HG02678 (cell line): ENCODE data around the gene MECP2.

Source experiments
- ATAC-seq: cut with Tn5 transposase; IDR thresholded peaks from one replicate; pipeline ENCODE4 v1.9.1; 2021; ENCODE audit warnings: mild to moderate bottlenecking, moderate library complexity; ENCODE audit not compliant: unreplicated experiment

The MECP2 gene

DNA sequence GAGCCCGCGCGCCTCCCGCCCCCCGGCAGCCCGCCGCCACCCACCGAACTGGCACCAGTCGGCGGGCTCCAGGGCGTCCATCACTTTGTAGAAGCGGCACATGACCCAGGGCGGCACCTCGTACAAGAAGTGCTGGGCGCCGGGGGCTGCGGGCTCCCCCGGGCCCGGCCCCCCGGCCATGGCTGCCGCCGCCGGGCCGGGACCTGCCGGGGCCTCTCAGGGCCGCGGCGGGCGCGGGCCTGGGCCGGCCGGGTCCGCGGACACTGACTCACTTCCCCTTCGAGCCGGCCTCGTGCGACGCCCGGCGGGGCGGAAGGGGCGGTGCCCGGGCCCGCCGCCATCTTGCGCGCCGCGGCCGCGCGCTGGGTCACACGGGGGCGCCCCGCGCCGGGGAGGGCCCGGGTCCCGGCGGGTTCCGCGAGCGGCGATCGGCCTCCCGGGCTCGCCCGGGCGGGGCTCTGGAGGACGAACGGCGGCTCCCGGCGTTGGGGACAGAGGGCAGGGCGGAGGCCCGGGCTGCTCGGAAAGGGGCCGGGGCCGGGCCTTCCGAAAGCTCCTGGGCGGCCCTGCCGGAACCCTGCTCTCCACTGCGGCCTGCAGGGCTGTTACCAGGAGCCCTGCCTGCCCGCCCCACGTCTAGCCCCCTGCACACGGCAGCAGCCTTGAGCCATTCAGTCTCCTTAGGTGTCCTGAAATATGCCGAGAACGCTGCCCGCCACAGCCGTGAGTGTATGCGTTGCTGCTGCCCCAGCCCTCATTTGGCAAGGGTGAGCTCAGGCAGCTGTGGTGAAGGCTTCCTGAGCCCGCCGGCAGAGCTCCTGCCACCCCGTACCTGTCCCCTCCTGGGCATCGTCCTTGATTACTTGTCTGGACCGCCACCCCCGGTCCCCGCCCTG lies 77.6 kb downstream of the MECP2 start, which contains the start of gene IRAK1:
Gene IRAK1, minus strand, starts transcription at position 270 of the 896 bp plus-strand sequence. Its CDS starts 90 bp downstream, at position 180.
- peak; percentile 78 for ATAC-seq

DNA sequence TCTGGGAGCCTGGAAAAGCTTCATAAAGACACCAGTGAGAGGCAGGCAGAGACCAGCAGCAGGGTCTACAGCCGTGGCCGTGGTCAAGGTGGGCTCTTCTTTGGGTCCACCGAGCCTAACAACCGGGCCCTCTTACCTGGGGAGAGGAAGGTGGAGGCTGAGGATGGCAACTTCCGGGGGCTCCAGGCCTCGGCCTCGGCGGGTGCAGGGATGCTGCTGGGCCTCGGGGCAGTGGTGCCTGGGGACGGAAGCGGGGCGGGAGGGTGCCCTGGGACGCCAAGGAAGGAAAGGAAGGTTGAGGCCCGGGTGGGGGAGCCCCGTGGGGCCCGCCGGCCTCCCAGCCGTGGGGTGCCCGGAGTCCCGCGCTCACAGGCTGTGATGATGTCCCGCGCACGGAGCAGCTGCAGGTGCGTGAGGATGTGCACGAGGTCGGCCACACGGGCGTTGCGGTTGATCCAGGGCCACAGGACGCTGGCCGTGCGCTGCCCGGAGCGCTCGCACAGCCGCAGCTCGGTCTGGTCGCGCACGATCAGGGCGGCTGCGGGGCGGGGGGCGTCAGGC lies 78.4 kb downstream of the MECP2 start:
- ATAC-seq, result no peak

DNA sequence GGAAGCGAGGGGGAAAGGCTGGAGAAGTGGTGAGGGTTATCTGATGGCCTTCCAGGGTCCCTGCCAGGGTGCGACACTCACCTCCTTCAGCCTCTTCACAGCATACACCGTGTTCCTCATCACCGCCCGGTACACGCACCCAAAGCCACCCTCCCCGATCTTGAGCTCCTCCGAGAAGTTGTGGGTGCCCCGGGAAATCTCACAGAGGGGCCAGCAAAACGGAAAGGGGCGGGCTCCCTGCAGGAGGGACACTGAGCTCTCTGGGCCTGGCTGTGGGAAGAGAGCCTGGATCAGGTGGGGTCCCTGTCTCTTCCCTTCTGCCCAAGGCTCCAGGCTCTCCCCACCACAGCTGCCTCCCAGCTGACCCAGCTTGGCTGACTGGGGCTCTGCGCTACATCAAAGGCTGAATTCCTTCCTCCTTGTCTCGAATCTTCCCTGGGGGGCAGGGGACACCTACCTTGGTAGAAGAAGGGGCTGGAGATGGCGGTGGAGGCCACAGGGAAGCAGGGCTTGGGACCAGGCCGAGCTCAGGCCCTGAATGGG lies 78.9 kb downstream of the MECP2 start:
- ATAC-seq, result no peak

DNA sequence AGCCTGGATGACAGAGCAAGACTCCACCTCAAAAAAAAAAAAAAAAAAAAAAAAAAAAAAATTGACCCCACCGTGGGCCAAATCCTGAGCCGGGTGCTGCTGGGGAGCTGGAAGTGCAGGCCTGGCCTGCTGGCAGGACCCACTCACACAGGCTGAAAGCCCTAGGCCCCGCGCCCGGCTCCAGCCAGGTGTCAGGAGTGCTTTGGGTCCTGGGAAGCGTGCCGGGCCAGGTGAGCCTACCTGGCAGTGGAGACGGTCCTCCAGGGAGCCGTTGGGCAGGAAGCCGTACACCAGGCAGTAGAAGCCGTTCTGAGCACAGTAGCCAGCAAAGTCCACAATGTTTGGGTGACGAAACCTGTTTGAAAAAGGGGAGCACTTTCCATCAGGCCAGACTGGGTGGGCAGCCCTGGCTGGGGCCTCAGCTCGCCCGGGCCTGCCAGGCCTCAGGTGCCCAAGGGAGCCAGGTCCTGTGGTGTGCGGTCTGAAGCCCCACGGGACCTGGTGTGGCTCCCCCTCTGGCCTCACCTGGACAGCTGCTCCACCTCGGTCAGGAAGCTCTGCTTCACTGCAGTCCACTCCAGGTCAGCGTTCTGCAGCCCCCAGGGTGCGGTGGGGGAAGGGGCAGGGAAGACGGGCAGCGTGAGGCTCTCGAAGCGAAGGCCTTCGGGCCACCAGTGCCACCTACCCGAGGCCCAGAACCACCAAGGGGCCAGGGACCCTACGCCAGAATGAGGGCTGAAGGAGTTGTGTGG lies 79.6 kb downstream of the MECP2 start:
- no peak for ATAC-seq

DNA sequence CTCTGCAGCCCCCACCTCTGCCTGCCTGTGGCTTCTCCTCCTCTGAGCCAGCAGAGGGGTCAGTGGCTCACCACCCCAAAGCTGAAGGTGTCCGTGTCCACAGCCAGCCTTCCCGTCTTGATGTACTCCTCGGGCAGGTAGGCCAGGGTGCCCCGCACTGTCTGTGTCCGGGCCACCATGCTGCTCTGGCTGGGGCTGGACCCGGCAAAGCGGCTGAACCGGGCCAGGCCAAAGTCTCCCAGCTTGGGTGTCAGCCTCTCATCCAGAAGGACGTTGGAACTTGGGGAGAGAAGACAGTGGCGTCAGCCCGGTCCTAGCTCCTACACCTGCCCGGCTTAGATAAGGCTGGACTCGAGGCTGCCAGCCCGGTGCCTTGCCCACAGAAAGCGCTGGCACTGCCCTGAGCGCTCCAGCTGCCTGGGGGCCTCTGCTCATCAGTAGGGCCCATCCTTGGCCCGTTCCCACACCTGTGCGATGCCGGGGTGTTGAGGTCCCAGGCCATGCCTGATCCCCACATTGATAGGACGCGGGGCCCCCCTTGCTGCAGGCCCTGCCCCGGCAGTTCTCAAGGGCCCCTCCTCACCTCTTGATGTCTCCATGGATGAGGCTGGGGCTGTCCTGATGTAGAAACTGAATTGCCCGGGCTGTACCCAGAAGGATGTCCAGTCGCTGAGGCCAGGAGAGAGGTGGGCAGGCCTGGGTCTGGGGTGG lies 81.0 kb downstream of the MECP2 start:
- no peak for ATAC-seq

DNA sequence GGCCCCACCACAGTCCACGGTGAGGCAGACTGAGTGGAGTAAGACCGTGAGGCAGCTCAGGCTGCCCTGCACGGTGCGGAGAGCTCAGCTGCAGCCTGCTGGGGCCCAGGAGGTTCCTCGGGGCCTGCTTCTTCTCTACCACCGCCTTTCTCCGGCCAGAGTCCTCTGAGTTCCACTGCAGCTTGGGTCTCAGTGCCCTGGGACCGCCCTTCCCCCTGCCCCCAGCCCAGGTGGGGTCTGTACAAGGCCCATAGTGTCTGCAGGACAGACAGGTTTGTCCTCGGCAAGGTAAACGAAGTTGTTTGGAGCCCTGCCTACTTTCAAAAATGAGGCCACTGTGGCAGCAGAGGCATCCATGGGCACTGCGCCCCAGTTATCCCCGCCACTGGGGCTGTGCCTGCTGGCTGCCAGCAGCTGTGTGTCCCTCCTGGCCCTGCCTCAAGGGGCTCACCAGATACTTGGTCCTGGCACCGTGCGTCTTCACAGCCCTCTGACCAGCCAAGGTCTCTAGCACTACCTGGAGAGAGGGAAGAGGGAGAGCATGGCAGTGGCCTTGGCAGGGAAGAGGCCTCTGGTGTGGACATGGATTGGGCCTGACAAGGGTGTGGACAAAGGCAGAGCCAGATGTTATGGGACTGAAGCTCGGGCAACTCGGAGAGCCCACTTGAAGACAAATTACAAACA lies 81.8 kb downstream of the MECP2 start:
- ATAC-seq, result no peak

DNA sequence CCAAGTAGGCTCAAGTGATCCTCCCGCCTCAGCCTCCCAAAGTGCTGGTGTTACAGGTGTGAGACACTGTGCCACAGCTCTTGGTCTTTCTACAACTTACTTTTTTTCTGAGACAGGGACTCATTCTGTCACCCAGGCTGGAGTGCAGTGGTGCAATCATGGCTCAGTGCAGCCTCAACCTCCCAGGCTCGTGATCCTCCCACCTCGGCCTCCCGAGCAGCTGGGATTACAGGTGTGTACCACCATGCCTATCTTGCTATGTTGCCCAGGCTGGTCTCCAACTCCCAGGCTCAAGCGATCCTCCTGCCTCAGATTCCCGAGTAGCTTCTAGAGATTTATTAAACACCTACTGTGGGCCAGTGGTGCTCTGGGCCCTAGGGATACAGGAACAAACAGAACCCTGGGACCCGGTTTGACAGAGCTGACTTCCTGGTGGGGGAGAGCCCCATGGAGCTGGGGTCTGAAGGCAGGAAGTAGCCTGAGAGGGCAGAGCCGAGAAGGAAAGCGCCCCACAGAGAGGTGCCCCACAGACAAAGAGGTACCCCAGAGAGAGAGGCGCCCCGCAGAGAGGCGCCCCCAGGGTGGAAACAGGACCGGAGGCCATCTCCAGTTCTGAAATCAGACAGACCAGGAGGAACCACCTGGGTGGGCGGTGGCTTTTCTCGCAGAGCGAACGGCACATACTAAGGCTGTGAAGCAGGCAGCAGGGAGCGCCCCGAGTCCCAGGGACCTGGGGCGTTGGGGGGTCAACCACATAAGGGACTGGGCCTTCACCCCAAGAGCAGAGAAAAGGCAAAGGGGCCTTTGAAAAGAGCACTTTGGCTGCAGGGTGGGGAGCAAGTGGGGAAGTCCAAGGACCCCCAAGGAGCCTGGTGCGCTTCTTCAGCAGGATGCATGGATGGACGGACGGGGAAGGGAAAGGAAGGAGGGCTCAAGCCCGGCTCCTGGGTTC lies 82.8 kb downstream of the MECP2 start:
- ATAC-seq, result no peak

DNA sequence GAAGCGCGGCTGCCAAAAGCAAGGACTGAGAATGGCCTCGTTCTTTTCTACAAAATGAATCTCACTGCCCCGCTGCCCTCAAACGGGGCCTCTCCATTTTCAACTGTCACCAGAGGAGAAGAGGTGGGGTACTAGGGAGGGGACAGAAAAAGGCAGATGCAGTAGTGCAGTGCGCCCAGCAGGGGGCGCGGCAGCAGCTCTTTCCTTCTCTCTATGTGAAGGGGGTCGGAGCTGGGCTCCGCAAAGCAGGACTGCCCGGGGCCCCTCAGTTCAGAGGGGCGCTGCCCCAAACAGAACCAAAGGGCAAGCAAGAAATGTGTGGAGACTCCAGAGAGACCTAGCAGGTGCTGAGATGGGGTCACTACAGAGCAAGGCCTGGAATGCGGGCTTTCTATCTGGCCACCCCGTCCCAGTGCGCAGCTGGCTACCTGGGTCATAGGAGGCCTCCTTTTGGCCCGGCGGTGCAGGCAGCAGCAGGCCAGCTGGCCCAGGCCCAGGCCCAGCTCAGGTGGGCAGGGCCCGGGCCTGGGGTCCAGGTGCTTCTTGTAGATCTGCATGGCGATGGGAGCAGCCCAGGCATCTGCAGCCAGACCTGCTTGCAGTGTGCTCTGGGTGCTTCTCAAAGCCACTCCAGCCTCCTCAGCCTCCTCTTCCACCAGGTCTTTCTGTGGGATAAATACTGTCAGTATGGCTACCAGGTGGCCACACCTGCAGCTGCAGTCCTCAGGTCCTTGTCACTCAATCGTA lies 83.7 kb downstream of the MECP2 start:
- no peak for ATAC-seq

DNA sequence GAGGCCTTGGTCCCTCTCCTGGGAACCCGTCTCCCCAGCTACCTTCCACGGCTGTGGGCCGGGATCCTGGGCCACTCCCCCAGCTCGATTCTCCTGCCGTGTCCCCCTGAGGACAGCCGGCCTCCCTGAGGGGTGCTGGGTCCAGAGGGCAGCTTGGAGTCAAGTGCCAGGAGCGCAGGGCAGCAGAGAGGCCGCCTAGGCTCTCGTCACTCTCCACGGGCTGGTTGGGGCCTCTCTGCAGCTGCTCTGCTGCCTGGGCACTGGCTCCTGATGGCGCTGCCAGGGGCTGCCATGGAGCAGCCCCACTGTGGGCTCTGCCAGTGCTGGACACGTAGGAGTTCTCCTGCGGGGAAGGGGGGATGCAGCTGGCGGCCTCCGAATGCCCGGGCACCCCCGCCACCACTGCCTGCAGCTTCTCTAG lies 84.5 kb downstream of the MECP2 start:
- no peak for ATAC-seq

DNA sequence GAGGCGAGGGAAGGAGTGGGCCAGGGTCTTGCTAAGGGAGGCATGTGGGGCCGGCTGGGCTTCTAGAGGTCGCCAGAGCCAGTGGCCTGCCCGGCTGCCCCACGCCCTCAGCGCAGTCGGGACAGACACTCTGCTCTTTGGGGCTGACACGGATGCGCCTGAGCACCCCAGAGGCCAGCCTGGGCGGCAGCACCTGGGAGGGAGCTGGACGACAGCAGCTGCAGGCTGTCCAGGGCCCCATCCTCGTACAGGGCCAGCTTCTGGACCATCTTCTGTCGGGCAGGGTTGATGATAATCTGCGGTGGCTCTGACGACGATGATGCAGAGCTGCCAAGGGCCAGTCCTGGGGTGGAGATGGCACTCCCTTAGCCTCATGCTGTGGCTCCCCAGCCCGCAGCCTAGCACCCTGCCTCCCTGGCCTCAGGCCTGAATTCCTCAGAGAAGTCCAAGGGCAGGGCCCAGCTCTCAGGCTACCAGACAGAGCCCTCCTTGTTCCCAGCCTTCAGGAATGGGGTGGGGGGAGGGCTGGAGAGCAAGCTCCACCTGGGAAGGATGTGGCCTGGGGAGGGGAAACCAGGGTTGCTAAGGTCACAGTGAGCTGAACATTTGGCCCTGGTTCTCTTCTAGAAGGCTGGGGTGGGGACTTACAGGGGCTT lies 85.1 kb downstream of the MECP2 start:
- ATAC-seq, result no peak

DNA sequence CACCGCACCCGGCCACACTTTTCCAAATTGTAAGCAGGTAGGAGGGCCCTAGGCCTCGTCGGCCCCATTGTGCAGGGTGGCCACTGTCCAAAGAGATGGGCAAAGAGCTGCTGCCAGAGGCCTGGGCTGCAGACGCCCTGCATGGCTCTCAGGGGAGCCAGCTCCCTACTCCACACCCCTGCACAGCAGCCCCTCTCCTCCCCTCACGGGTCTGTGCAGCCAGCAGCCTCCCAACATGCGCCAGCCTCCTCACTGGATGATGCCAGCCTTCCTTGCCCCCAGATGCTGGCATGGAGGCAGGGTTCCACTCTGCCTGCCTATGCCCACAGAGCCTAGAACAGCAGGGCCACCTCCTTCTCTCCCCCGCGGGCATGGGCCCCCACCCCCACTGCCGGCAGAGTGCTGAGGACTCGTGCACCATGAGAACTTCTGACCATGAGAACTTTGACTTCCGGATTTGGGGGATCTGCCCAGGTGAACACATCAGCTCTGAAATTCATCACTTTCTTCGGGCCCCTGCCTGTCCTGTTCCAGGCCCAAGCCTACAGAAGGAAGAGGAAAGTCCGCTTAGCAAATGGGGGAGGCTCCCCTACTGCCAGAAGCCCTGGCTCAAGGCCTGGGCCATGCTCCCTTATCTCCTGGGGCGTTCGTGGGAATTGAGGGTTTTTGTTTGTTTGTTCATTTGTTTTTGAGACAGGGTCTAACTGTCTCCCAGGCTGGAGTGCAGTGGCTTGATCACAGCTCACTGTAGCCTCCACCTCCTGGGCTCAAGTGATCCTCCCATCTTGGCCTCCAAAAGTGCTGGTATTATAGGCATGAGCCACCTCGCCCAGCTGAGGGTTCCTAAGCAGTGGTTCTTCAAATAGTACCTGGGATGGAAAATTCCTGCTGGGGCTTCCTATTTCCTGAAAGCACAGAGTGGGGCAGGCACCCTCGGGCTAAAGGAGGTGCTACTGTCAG lies 85.9 kb downstream of the MECP2 start:
- ATAC-seq, result no peak

DNA sequence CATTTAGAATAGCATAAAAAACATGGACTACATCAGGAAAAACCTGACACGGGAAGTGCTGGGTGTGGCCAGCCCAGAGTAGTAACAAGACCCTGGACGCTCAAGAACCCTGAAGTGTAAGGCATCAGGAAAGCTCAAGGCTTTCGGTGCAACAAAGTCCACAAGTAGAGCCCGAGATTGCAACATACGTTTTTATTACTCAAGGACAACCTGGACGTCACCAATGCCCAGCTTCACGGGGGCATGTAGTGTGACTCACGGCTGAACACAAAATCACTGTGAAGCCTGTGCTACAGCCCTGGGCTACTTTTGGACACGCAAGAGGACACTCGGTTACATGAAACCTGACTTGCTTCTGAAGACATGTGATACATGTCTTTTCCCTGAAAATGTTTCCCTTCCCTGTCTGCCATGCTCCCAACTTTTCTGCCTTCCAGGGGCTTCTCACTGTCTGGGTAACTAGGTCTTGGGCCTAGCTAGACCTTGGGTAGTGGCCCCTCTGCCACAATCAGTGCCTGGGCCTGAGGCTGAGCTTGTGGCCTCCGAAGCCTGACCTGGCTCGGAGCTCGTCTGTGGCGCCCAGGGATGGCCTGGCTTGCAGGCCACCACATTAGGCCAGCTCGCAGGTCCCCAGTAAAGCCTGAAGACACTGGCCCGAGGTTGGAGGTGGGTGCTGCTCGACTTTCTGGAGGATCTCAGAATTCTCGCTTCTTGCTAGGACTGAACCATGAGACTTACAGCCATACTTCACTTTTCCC lies 87.0 kb downstream of the MECP2 start:
- no peak for ATAC-seq

DNA sequence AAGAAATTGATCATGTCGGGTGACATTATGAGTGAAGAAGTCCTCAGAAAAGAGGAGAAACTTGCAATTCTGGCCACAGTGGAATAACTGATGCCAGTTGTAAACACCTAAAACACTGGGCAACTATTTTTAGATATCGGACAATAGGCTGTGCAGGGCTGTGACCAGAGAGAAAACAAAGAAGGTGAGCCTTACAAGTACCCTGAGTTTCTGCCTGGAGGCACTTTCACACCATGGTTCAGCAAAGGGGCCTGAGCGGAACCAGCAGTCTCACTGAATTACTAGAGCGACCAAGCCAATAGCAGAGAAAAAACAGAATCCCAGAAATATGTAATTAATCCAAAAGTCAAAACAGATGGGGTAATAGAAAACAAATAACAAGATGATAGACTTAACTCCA lies 89.0 kb downstream of the MECP2 start:
- ATAC-seq, result peak; percentile 36

DNA sequence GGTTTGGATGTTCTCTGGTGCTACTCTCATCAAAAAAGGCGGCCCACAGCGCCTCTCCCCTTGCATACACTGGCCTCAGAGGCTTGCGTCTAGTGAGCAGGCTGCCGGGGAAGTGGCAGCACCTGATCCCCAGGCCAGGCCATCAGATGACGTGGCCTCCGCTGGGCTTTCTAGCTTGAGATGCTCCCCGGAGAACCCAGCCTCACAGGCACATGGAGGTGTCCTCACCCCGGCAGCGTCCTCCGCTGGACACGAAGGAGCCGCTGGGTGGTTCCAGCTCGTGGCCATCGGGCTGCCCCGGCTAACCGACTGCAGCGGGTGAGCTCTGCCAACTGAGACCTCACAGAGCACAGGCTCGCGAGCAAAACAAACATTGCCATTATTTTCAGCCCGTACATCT lies 90.6 kb downstream of the MECP2 start:
- ATAC-seq, result no peak

DNA sequence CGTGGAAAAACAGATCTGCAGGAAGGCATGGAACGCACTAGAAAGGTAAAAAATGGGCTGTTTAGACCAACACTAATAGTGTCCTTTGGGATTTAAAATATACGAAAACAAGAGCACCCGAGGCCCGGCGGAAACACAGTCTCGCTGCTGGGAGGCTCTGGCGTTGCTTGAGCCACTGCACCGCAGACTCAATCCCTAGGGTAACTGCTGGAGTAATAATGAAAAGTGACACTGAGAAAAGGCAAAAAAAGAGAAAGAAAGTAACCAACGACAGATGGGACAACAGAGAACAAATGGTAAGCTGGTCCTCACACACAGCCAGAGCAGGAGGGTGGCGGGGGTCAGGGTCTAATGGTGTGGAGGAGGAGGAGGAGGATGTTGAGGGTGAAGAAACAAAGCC lies 93.2 kb downstream of the MECP2 start:
- ATAC-seq, result no peak

DNA sequence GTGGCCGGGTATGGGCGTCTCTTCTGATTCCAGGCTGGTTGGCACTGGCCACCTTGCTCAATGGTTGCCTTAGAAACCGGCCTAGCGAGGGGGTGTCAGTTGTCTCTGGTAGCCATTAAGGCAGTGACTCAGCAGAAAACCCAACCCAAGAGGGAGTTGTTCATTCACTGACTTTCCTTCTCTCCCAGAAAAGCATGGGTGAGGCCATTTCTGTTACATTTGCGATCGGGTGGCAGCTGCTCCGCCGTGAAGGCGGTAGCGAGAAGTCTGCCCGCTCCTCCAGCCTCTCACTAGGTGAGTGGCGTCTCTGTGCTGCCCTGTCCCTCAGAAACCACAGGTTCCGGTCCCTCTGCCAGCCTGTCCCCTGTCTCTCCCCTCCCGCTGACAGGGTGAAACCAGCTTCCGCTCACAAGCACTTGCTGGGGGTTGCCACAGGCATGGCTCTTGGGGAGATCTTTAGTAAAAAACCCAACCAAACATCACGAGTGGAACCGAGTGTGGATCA lies 95.2 kb downstream of the MECP2 start:
- ATAC-seq, result peak; percentile 54
